T follicular helper cell (primary cell): Measurements from ENCODE around the gene ATP2C2.
"Not testable (repeated sequence)": the region's sequence is repeated elsewhere in the genome, so short reads cannot be mapped to it uniquely, and the experiment has no call there.

Experiments
- DNase-seq: peaks from one replicate; pipeline ENCODE4 v3.0.0-alpha.2; 2020; ENCODE audit warnings: low read depth

The ATP2C2 gene

GRCh38 chr16:84396082-84396481 lies 27.7 kb downstream of the ATP2C2 start:
- DNase-seq, result not testable (repeated sequence)

DNA sequence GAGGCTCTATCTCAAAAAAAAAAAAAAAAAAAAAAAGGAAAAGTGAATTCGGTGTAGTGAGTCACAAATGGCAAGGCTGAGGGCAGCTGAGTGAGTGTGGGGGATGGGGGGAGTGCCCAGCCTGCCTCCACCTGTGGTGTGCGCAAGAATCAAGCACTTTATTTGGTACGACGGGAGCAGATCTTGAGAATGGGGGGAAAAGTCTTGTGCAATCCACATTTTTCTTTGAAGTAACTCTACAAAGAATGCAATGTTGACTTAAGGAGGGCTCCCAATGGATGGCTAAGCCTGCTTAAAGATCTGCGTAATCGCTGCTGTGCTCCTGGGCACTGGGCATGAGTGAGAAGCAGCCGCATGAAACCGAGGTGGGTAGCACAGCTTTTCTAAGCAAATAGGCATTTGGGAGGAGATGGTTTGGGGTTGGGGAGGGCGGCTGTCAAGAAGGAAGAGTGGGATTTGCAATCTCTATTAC lies 28.2 kb downstream of the ATP2C2 start:
- no peak for DNase-seq

DNA sequence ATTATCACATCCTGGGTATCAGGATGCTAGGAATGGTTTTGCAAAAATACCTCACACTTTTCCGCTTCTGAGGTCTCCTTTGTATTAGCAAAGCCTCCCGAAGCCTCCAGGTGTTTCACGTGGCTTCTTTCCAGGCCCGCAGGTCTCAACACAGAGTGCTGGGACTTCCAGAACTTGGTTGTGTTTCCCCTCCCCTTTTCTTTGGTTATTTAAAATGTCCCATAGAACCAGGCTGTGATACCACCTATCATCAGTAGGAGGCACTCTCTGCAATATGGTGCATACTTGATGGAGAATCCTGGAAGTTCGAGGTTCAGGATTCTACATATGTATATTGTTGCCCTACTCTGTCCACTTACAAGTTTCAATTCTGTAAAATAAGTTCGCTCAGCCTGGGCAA lies 28.8 kb downstream of the ATP2C2 start:
- DNase-seq, result no peak

DNA sequence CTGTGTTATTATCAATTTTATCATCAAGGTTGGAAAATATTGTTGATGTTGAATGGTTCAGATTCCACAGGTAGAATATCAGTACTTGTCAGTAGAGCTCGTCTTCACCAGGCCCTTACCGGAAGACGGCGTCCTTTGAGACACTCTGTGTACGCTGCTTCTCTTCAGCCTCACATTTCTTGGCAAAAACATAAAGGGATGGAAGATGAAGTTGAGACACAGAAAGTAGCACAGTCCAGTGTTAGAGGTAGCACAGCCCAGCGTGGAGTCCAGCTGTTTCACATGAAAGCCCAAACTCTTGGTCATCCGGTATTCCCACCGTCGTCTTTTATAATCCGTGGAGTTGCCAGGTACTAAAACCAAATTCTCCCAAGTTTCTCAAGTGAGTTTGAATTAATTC lies 30.4 kb downstream of the ATP2C2 start:
- DNase-seq, result no peak

DNA sequence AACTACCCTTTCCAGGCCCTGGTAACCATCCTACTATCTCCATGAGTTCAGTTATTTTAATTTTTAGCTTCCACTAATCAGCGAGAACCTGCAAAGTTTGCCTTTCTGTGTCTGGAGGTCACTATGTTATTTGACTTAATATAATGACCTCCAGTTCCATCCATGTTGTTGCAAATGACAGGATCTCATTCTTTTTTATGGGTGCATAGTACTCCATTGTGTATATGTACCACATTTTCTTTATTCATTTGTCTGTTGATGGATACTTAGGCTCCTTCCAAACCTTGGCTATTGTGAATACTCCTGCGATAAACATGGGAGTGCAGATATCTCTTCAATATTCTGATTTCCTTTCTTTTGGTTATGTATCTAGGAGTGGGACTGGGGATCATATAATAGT lies 31.6 kb downstream of the ATP2C2 start:
- DNase-seq, result not testable (repeated sequence)

DNA sequence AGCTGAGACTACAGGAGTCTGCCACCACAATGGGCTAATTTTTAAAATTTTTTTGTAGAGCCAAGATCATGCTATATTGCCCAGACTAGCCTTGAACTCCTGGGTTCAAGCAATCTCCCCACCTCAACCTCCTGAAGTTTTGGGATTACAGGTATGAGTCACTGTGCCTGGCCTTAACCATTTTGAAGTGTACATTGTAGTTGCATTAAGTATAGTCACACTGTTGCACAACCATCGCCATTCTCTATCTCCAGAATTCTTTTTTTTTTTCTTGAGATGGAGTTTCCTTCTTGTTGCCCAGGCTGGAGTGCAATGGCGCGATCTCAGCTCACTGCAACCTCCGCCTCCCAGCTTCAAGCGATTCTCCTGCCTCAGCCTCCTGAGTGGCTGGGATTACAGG lies 35.1 kb downstream of the ATP2C2 start:
- not testable (repeated sequence) for DNase-seq

GRCh38 chr16:84404324-84404723 lies 36.0 kb downstream of the ATP2C2 start:
- DNase-seq, result no peak

GRCh38 chr16:84404936-84405639 lies 36.8 kb downstream of the ATP2C2 start:
- DNase-seq, result no peak

DNA sequence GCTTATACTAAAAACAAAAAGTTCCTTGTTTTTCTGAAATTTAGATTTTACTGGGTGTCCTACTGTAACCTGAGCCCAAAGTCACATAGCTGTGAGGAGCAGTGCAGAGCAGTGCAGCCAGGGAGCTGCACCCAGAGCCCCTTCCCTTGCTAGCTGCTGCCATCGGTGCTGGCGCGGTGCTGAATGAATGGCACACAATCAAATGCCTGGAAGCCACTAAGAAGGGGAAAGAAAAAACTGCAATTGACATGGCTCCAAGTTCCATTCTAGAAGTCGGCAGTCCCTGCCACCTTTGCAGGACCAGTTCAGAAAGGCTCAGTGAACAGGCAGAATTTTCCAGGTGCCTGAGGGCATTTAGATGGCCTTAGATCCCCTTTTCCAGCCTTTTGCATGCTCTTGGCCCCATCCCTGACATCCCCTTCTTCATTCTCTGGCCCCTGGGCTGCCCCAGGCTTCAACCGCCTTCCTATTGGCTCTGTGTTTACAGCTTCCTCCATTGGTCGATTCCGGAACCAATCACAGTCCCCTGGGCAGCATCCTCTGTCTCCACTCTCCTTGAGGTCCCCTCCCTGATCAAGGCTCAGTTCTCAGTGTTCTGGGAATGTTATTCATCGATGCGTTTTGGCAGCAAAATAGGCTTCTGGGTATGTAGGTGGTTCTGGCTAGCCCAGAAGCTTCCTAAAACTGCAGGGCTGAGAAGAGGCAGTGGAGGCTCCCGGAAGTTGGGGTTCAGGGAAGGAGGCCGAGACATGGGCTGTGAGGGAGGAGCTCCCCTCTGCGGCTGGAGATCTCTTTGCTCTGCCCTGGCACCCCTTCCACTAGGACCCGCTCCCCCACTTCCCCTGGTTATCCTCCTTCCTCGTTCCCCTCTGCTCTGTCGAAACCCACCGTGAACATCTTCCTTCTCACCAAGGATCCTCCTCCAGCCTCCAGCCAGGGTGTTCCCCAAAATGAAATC lies 37.9 kb downstream of the ATP2C2 start:
- no peak for DNase-seq

DNA sequence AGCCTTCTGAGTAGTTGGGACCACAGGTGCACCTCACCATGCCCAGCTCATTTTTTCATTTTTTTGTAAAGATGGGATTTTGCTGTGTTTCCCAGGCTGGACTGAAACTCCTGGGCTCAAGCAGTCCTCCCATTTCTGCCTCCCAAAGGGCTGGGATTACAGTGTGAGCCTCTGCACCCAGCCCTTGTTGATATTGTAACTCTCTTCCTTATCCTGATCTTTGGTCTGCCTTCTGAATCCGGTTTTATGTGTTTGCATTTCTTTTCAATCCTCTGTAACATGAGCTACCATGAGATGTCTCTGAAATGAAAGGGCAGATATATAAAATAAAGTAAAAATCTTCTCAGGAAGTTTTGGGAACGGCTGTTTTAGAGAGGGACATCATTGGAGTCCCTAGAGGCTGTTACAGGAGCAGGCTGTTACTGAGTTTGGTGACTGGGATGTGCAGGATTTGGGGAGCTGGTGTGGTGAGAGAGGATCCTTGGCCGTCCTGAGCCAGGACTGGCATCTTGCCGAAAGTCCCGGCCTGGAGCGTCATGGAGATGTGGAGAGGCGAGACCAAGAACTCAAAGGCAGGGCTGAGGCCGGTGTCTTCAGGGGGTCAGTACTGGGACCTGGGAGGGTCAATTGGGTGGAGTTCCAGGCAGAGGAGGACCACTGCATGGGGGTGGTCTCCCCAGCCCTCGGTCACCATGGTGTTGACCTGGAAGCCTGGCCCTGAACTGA lies 39.4 kb downstream of the ATP2C2 start:
- DNase-seq, result no peak

DNA sequence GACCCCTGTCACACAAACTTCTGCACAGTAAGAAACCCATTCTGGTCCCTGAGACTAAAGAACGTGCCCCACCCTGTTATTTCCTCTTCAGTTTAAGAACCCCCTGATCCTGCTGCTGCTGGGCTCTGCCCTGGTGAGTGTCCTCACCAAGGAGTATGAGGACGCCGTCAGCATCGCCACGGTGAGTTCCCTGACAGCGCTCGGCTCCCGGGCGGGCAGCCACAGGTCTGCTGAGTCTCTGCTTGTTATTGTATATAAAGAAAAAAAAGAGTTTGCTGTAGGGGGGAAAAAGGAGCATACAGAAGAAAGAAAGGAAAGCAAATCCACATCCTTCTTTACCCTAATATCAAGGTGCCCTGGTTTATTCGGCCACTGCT lies 40.0 kb downstream of the ATP2C2 start:
- no peak for DNase-seq

DNA sequence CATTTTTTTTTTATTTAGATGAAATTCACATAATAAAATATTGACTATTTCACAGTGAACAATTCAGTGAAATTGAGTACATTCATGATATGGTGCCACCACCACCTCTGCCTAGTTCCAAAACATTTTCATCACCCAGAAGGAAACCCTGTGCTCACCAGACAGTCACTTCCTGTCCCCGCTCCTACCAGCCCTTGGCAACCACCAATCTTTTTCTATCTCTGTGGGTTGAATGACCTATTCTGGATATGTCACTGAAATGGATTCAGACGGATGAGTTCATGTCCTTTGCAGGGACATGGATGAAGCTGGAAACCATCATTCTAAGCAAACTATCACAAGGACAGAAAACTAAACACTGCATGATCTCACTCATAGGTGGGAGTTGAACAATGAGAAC lies 40.5 kb downstream of the ATP2C2 start:
- DNase-seq, result no peak

GRCh38 chr16:84410361-84411138 lies 42.2 kb downstream of the ATP2C2 start:
- DNase-seq, result no peak

DNA sequence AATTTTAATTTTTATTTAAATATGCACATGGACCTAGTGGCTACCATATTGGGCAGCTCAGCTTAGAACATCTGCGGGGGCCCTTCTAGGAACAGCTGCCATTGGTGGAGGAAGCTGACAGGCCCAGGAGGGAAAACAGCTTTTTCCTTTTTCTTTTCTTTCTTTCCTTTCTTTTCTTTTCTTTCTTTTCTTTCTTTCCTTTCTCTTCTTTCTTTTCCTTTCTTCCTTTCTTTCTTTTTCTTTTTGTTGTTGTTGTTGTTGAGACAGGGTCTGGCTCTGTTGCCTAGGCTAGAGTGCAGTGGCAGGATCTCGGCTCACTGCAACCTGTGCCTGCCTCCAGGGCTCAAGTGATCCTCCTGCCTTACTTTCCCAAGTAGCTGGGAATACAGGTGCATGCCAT lies 43.4 kb downstream of the ATP2C2 start:
- DNase-seq, result no peak

GRCh38 chr16:84412262-84412661 lies 43.9 kb downstream of the ATP2C2 start:
- no peak for DNase-seq

DNA sequence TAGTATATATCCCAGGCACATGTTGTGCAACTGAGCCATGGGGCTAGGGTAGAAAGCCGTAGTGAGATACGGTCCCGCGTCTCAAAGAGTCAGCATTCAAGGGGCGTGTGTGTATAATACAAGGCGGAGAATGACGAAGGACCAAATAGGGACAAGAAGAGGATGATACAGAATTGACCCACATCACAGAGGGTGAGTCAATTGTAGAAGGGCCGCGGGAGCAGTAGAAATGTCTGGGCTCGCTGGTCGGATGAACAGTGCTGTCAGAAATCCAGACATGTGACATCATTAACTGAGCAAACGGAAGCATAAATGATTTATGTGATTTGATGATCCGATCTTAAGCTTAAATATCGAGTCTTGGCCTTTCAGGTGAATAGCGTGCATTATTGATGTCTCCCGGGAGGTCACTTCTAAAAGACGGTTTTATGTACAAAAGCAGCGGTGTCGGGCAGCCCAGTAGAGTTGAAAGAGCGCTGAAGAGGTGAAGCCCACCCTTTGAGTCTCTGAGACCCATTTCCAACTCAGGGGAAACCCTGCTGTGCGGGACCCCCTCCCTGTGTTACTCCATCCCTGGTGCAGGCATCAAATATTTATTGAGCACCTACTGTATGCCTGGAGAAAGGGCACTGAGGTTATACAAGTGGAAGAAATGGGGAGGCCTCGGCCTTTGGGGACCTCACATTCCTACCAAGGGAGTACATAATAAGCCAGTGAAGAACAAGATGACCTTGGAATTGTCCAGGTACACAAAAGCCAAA lies 45.1 kb downstream of the ATP2C2 start:
- DNase-seq, result no peak

DNA sequence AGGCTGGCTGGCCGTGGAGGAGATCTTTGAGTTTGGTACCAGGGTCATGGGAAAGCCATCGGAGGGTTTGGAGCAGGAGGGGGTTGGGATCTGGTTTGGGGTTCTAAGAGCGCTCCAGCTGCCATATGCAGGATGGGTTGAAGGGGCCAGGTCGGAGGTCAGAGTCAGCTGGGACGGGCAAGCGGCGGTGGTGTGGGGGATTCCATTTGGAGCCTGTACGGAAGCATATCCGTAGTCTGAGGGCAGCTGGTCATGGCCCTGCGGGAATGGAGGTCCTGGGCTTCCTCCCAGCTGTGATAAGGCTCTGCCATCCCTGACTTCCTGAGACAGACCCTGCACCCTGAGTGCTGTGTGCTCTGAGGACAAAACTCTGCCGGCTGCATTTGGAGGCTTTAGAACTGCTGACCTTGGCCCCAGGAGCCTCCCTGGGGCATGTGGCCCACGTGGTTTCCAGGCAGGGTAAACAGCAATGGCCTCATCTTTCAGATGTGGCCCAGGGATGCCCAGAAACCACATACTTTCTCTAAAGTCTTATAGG lies 46.5 kb downstream of the ATP2C2 start:
- DNase-seq, result no peak

- no peak for DNase-seq
Observed at GRCh38 chr16:84416407-84417321, 48.3 kb downstream of the ATP2C2 start.

DNA sequence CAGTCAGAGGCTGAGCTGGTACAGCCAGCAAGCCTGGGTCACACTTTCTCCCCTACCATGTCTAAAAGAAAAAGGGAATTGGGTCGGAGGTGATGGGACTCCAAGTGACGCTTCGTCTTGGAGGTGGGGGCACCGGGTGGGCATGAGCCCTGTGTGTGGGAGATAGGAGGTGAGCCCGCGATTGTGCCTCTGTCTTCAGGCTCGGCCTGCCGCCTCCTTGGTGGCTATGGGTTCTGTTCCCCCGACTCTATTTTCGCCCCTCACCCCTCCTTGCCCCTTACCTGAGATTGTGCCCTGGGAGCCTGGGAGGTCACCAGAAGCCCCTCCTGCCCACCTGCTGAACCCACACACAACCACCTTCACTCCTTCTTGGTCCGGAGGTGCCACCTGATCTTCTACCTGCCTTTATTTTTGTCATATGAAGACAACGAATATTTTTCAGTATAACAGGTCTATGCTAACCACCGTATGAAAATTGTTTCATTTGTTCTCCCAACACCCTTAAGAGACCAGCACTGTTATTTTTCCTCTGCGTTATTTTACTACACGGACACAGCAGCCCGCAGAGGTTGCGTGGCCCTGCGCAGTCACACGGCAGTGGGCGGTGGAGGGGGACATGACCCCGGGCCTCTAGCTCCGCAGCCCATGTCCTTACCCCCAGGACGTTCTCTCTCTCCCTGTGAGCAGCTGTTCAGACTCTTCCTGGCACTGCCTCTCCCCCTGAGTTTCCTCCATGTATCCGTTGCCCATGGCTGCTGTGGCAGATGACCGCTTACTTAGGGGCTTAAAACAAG lies 49.9 kb downstream of the ATP2C2 start:
- DNase-seq, result no peak
